NOMO-1 treated with DMSO at 0.1 percent for 48 hours (cell line): ENCODE results near the gene MT1H.
"Not testable (repeated sequence)": the region's sequence is repeated elsewhere in the genome, so short reads cannot be mapped to it uniquely, and the experiment has no call there.

Experiments used
- DNase-seq: peaks from one replicate; lab custom pipeline; 2025; ENCODE audit not compliant: unreplicated experiment; lab: John Stamatoyannopoulos, UW

MT1H gene

DNA sequence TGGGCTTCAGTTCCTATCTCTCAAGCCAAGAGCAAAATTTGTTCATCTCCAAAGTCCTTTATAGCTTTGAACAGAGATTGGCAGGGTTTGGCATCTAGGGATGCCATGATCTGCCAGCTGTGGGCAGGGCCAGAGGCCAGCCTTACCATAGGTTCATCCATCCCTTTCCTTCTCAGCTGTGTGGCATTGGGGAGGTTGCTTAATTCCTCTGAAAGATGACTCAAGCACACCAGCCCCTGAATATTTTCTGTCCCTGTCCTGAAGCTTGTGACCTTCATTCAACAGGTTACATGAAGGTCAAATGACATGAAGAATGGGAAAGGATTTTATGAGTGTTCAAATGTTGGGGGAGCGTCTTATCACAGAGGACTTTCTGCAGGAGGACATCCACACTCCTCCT lies 5.1 kb upstream of the MT1H start:
- no peak for DNase-seq

DNA sequence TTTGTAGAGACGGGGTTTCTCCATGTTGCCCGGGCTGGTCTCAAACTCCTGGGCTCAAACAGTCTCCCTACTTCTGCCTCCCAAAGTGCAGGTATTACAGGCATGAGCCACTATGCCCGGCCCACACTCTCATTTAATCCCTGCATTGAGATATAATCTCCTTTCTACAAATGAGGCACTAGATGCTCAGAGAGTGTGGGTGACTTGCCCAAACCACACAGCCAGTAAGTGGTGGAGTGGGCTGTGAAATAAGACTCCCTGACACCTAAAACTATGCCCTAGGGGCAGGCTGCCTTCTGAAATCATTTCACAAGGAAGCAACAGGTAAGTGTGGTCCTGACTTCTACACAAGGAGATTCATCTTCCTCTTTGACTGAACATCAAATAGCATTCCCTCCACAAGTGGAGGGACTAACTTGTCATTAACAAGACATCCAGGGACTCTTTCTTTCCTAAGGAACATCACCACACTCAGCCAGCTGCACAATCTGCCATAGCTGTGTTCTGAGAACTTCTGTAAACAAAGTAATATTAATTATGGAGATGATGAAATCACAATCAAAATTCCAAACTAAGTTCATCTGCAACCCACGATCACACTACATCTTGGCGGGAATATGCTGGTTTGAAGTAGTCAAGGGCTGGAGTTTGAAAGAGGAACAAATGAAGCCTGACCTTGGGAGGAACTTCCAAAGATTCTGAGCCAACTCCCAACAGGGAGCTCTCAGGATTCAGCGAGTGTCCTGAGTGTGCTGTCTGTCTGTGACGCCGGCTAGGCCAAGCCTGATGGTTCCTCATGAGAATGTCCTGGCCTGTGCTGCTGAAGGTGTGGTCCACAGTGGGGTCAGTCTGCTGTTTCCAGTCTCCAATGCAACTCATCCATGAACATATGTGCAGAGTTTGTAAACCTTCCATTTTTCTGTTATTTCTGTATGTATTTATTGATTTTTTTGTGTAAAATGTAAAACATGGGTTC lies 4.0 kb upstream of the MT1H start:
- DNase-seq, result not testable (repeated sequence)

DNA sequence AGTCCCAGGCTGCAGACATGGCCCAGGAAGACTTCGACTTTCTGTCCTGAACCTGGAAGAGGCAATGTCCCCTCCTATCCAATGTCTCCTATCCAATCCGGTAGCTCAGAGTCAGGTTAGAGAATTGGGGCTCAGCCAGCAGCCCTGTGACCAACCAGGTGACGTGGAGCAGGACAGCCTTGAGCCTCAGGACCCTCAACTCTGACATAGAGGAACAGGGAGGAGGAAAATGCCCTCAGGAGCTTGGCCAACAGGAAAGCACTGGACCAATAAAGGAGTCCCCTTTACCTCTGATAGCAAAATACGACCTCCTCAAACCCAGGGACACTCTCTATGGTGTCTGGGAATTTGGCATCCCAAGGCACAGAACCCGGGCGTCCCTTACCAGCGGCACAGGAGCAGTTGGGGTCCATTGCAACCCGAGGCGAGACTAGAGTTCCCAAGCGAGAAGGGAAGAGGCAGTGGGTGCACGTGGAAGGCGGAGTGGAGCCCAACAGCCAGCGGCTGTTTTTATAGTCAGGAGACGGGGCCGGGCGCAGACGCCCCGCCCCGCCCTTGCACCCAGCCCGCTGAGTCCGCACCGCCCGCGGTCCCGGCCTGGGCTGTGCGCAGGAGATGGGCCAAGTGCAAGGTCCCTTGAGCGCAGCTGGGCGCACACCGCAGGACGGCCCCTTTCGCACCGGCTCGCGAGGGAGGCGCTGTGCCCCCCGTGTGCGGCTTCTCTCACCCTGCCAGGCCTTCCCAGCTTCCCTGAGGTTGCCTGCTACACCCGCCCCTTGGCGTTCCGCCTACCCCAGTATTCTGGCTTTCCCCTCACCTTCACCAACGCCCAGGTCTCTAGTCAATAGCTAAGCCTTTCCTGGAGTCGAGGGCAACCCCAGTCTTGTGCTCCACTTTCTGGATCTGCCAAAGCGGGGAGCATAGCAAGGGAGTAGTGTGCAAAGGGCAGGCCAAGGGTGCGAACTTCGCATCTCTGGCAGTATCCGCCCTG lies 1.7 kb upstream of the MT1H start, which contains the start of gene MT1G:
Gene MT1G (minus strand): TSS at position 485 of the 991 bp plus-strand sequence. CDS start 72 bp downstream, at position 413.
- peak; percentile 83 for DNase-seq

DNA sequence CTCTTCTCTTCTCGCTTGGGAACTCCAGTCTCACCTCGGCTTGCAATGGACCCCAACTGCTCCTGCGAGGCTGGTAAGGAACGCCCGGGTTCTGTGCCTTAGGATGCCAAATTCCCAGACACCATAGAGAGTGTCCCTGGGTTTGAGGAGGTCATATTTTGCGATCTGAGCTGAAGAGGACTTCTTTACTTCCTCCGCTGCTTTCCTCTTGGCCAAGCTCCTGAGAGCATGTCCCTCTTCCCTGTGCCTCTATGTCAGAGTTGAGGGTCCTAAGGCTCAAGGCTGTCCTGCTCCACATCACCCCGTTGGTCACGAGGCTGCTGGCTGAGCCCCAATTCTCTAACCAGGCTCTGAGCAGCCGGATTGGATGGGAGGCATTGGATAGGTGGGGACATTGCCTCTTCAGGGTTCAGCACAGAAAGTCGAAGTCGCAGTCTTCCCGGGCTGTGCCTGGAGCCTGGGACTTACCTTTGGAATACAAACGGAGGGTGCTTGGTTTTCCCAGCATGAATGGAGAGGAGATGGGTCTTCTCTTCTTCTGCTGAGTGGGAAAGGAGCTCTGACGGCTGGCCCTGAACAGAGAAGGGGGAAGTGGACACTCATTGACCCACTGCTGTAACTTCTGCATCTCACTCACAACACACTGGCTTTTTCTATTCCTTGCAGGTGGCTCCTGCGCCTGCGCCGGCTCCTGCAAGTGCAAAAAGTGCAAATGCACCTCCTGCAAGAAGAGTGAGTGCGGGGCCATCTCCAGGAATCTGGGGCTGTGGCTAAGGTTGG lies 416 bp downstream of the MT1H start:
- peak; percentile 35 for DNase-seq

DNA sequence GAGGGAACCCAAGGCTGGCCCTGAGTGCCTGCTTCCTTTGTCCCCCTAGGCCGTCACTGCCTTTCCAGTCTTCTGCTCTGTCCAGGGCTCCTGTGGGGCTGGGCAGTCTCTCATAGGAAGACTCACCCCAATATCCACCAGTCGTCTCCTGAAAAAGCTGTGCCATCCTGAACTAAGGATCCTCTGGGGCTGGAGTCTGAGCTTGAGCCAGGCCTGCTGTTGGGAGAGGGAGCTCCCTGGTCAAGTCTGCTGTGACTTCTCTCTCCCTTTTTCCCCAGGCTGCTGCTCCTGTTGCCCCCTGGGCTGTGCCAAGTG lies 963 bp downstream of the MT1H start:
- DNase-seq, result no peak

DNA sequence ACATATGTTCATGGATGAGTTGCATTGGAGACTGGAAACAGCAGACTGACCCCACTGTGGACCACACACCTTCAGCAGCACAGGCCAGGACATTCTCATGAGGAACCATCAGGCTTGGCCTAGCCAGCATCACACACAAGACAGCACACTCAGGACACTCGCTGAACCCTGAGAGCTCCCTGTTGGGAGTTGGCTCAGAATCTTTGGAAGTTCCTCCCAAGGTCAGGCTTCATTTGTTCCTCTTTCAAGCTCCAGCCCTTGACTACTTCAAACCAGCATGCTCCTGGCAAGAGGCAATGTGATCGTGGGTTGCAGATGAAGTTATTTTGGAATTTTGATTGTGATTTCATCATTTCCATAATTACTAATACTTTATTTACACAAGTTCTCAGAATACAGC lies 2.1 kb downstream of the MT1H start:
- DNase-seq, result not testable (repeated sequence)

DNA sequence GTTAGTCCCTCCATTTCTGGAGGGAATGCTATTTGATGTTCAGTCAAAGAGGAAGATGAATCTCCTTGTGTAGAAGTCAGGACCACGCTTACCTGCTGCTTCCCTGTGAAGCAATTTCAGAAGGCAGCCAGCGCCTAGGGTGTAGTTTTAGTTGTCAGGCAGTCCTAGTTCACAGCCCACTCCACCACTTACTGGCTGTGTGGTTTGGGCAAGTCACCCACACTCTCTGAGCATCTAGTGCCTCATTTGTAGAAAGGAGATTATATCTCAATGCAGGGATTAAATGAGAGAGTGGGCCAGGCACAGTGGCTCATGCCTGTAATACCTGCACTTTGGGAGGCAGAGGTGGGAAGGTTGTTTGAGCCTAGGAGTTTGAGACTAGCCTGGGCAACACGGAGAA lies 2.6 kb downstream of the MT1H start:
- not testable (repeated sequence) for DNase-seq

DNA sequence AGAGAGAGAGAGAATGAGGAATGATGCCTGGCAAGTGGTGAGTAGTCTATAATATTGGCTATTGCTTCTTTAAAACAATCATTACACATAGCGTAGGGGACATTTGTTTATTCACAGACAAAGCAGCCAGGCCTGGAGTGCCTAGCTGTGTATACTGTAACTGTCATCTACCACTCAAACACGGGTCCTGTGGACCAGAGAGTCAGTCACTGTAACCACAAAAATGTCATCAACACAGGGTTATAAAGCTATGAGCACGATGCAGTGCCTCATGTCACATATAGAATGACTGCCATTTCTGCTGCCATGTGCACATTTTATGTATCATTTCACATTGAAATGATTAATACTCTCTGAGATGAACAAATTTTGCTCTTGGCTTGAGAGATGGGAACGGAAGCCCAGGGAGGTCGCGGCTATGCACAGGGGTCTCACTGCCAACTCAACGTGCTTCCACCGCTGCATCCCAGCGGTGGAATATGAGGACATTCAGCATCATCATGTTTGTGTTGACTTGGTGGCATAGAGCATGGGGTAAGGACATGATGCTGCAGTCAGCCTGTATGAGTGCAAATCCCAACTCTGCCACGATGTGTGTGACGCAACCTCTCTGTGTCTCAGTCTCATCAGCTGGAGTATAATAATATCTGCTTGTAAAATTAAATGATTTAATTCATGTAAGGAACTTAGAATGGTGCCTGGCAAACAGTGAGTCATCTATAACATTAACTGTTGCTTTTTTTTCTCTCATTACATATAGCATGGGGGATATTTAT lies 3.3 kb downstream of the MT1H start:
- no peak for DNase-seq

DNA sequence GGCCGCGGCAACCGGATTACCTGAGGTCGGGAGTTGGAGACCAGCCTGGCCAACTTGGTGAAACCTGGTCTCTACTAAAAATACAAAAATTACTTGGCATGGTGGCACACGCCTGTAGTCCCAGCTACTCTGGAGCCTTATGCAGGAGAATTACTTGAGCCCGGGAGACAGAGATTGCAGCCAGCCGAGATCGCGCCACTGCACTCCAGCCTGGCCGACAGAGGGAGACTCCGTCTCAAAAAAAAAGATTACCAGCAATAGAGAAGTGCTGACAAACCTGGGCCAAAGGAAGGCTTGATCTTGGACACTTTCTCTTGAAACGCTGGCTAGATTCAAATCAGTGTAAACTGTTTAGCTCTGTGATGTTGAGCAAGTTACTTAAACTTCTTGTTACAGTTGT lies 4.3 kb downstream of the MT1H start:
- DNase-seq, result peak; percentile 58

DNA sequence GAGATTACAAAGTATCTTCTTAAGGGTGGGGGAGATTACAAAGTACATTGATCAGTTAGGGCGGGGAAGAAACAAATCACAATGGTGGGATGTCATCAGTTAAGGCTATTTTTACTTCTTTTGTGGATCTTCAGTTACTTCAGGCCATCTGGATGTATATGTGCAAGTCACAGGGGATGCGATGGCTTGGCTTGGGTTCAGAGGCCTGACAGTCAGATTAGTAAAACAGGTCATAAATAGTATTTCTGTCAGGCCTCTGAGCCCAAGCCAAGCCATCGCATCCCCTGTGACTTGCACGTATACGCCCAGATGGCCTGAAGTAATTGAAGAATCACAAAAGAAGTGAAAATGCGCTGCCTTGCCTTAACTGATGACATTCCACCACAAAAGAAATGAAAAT lies 5.0 kb downstream of the MT1H start:
- DNase-seq, result not testable (repeated sequence)

DNA sequence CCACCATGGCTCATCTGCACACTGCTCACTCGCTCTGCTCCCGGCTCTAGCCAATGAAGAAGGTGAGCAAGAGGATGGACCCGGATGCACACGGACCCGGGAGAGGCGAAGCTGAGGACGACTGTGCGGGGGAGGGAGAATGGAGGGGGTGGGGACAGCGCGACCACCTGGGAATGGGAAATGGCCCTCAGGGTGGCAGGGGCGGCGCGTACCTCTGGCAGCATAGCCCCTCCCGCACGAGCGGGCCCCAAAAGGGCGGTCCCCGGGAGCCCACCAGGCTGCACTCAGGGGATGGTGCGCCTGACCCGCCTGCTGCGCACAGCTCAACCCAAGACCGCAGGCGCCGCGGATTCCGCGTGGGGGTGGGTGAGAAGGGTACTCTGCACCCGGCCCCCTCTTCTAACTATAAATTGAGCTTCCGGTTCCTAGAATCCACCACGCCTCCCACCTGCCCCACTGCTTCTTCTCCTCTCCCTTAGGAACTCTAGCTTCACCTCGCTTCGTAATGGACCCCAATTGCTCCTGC lies 6.1 kb downstream of the MT1H start:
- DNase-seq, result no peak

DNA sequence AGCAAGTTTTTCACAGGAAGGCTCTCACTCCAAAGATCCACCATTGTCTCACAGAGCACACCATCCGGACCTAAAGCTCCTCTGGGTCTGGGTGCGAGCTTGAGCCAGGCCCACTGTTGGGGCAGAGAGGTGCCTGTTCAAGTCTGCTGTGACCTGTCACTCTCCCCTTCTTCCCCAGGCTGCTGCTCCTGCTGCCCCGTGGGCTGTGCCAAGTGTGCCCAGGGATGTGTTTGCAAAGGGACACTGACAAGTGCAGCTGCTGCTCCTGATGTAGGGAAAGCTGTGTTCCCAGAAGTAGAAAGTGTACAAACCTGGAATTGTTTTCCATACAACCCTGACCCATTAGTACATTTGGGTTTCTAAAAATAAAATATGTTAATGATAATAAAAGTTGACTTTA lies 7.9 kb downstream of the MT1H start:
- no peak for DNase-seq

DNA sequence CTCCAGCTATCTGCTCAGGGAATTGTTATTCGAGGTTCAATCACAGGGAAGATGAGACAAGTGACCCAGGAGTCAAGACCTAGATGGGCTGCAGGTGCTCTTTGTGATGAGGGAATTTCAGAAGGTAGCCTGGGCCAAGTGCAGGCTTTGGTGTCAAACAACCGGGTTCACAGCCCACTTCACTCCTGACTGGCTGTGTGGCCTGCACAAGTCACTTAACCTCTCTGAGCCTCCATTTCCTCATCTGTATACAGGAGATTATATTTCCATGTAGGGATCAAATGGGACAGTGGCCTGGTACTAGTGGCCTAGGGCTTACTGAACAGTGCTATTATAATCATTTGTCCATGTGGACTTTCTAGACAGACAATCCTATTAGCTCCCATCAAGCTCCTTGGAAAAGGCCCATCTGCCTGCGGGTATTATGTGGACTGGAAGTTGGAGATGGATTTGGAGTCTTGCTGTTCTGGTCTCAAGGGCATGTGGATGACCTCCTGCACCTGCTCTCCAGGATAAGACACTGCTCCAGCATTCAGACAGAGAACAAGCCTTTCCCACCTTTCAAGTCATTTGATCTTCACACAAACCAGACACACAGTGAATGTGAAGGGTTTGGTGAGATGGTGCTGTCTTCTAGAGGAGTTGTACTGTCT lies 9.6 kb downstream of the MT1H start:
- DNase-seq, result no peak

DNA sequence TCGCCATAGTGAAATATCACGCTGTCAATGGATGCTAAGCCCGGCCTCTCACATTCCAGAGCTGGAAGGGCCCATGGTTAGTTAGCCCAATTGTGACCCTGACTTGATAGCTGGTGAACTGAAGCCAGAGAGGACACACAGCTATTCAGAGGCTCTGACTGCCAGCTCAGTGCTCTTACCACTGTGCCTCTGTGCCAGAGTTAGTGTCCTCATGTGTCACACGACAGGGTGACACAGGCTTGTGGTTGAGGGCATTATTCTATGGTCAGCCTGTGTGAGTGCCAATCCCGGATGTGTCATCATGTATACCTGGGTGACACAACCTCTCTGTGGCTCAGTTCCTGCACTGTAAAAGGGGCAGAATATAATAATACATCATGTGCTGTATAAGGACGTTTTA lies 10.2 kb downstream of the MT1H start:
- DNase-seq, result peak; percentile 48

DNA sequence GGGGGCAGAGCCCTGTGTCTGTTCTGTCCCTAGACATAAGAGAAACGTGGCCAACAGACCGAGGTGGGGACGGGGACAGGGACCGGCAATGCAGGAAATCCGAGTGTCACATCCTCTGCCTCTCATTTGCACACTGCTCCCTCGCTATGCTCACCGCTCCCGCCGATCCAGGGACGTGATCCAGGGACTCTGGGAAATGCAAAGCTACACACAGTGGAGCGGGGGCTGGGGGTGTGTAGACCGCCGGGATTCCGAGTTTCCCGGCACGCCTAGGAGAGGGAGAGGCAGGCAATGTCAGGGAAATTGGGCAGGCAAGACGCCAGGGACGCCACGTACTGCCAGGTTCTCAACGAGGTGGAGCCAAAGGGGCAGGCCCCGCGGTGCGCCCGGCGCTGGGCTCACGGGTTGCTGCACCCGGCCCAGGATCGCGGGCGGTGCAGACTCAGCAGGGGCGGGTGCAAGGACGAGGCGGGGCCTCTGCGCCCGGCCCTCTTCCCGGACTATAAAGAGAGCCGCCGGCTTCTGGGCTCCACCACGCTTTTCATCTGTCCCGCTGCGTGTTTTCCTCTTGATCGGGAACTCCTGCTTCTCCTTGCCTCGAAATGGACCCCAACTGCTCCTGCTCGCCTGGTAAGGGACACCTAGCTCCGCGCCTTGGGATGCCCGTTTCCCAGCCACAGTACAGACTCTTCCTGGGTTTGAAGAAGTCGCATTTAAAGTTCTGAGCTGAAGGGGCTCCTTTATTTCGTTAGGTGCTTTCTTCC lies 12.5 kb downstream of the MT1H start, which contains the start of gene MT1X:
Gene MT1X (plus strand): TSS at position 532 of the 764 bp plus-strand sequence. CDS start 71 bp downstream, at position 603.
- DNase-seq, result peak; percentile 86

DNA sequence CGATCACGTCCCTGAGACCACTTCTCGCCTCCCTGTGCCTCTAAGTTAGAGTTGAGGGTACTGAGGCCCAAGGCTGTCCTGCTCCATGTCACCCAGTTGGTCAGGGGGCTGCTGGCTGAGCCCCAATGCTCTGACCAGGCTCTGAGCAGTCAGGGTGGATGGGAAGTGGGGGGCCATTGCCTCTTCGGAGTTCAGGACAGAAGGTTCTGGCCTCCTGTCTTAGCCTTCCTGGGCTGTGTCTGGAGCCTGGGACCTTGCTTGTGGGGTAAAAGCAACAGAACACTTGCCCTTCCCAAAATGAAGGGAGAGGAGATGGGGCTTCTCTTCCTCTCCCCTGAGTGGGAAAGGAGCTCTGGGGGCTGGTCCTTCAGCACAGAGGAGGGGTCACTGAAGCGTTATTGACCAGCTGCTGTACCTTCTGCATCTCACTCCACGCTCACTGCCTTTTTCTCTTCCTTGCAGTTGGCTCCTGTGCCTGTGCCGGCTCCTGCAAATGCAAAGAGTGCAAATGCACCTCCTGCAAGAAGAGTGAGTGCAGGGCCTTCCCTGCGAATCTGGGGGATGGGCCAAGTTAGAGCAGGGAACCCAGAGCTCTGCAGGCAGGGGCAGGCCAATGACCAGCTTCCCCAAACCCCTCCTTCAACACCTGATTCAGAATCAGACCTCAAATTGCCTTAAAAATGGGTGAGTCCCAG lies 13.2 kb downstream of the MT1H start:
- DNase-seq, result peak; percentile 19

DNA sequence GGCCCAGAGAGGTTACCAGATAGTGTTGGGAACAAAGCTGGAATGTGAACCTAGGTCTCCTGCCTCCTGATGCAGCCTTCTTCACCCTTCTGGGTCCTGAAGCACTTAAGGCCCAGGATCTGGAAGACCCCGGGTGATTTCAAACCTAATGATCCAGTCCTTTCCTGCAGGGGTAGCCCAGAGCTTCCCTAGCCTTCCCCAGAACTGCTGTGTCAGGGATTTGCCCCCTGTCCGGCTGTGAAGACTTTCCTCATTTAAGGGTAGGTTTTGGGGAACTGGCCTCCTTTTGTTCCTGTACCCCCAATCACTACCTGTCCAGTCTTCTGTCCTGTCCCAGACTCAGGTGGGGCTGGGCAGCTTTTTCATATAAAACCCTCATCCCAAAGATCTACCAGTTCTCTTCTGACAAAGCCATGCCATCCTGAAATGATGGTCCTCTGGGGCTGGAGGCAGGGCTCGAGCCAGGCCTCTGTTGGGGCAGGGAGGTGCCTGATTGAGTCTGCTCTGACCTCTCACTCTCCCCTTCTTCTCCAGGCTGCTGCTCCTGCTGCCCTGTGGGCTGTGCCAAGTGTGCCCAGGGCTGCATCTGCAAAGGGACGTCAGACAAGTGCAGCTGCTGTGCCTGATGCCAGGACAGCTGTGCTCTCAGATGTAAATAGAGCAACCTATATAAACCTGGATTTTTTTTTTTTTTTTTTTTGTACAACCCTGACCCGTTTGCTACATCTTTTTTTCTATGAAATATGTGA lies 14.0 kb downstream of the MT1H start:
- DNase-seq, result no peak
